ENCODE results near the gene EP400.

DNA sequence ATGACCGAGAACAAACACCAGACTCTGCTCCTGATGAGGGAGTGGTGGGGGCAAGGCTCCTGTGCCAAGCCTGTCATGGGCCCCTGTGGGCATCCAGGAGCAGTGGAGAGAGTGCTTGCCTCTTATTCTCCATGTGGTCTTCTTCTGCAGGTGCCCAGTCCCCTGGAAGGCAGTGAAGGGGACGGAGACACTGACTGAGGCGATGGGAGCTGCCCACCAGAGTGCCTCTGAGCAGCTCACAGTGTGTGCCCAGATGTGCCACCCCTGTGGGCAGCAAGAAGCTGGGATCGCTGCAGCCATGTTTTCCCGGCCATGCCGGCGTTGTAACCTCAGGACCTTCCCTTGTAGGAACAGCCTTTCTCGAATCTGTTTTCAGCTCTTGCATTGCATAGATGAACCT is 6.4 kb upstream of the EP400 start:
- no peak for TF ChIP-seq EZH2 (IDR thresholded peaks at IDR 0.05; ENCODE audit: low read length, missing control alignments)
- TF ChIP-seq, protein P1, sequence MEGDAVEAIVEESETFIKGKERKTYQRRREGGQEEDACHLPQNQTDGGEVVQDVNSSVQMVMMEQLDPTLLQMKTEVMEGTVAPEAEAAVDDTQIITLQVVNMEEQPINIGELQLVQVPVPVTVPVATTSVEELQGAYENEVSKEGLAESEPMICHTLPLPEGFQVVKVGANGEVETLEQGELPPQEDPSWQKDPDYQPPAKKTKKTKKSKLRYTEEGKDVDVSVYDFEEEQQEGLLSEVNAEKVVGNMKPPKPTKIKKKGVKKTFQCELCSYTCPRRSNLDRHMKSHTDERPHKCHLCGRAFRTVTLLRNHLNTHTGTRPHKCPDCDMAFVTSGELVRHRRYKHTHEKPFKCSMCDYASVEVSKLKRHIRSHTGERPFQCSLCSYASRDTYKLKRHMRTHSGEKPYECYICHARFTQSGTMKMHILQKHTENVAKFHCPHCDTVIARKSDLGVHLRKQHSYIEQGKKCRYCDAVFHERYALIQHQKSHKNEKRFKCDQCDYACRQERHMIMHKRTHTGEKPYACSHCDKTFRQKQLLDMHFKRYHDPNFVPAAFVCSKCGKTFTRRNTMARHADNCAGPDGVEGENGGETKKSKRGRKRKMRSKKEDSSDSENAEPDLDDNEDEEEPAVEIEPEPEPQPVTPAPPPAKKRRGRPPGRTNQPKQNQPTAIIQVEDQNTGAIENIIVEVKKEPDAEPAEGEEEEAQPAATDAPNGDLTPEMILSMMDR (conservative IDR thresholded peaks at IDR 0.05 in 1 of 2, IDR thresholded peaks at IDR 0.05 in 1 of 2; ENCODE audit: low read depth in 1 of 2, low read length in 2 of 2): no peak
